Fibroblast of the aortic adventitia (primary cell): ENCODE measurements around the gene COP1. TPM values are rescaled to one million over a fixed set of nuclear protein-coding genes. Genes with fewer than 3 reads are reported as not detected.

ENCODE experiments used
- DNase-seq: peaks from one replicate; pipeline ENCODE4 v3.0.0-alpha.2; 2010; ENCODE audit warnings: low read depth
- H3K4me3 ChIP-seq: 2 replicates; pipeline ENCODE4 v1.5.1; 2011; ENCODE audit warnings: low read depth, mild to moderate bottlenecking, control low read depth, low read length, moderate library complexity
- total RNA-seq: library from RNA; depleted of rRNA; stranded (reverse); fragments of >200 nt; gene quantifications from 2 replicates; pipeline ENCODE4 v1.2.3, GENCODE V29; 2012; ENCODE audit warnings: low replicate concordance
- TF ChIP-seq, protein P1 (sequence below): IDR thresholded peaks from 2 replicates; pipeline ENCODE4 v1.5.1; 2011; ENCODE audit warnings: mild to moderate bottlenecking, low read length, control low read depth, inconsistent platforms; ENCODE audit not compliant: insufficient read depth

COP1 gene
- total RNA-seq, 1 donor = 56.6 TPM

DNA sequence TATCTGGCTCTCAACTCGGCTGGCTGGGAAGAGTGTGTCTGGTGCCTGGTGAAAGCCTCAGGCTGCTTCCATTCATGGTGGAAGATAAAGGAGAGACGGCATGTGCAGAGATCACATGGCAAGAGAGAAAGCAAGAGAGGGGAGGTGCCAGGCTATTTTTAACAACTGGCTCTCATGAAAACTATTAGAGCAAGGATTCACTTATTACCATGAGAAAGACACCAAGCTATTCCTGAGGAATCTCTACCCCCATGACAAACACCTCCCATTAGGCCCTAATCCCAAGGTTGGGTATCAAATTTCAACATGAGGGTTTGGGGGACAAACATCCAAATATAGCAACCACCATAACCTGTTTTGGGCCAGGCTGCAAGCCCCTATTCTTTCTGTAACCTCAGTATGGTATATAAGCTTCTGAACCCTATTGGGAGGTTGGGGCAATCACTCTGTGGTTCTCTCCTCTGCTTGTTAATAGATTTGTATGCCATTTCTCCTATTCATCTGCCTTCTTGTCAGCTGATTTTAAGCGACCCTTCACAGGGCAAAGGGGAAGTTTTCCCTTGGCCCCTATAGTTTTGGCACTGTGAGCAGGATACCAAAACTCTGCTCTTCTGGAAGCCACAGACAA, 284.7 kb downstream of the COP1 start:
- TF ChIP-seq, protein P1, sequence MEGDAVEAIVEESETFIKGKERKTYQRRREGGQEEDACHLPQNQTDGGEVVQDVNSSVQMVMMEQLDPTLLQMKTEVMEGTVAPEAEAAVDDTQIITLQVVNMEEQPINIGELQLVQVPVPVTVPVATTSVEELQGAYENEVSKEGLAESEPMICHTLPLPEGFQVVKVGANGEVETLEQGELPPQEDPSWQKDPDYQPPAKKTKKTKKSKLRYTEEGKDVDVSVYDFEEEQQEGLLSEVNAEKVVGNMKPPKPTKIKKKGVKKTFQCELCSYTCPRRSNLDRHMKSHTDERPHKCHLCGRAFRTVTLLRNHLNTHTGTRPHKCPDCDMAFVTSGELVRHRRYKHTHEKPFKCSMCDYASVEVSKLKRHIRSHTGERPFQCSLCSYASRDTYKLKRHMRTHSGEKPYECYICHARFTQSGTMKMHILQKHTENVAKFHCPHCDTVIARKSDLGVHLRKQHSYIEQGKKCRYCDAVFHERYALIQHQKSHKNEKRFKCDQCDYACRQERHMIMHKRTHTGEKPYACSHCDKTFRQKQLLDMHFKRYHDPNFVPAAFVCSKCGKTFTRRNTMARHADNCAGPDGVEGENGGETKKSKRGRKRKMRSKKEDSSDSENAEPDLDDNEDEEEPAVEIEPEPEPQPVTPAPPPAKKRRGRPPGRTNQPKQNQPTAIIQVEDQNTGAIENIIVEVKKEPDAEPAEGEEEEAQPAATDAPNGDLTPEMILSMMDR = no peak
- no peak for DNase-seq
- no peak overlapping the region for H3K4me3 ChIP-seq

DNA sequence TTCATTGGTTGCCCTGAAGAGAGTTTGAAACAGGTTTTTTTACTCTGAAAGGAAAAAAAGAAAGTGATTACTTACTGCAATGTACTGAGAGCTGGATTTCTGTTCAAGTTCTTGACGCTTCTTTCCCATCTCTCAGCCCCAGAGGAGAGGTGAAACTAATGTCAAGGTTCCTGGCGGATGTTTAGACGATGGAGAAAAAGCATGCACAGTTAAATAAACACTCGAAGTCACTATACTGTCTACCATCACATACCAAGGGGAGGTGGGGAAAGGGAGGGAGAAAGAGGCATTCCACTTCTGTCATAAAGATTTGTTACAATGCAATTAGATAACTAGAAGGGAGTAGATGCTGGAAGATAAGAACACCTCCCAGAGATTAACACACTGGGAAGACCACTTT, 286.7 kb downstream of the COP1 start:
- DNase-seq = no peak
- TF ChIP-seq, protein P1 = no peak
- no peak overlapping the region for H3K4me3 ChIP-seq

DNA sequence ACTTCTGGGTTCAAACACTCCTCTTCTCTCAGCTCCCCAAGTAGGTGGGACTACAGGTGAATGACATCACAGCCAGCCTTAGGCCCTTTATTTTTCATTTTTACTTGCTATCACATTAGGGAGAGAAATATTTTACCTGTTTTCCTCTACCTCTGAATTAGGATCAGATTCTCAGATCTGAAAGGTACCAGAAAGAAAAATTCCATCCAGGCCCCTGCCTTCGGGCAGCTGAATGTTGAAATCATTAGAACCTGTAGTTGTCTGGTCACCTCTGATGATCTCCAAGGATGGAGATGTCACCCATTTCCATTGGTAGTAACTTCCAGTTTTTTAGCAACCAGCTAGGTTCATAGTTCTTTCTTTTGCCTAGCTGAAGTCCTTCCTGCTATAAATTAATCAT, 288.1 kb downstream of the COP1 start:
- TF ChIP-seq, protein P1 = no peak
- H3K4me3 ChIP-seq = no peak overlapping the region

DNA sequence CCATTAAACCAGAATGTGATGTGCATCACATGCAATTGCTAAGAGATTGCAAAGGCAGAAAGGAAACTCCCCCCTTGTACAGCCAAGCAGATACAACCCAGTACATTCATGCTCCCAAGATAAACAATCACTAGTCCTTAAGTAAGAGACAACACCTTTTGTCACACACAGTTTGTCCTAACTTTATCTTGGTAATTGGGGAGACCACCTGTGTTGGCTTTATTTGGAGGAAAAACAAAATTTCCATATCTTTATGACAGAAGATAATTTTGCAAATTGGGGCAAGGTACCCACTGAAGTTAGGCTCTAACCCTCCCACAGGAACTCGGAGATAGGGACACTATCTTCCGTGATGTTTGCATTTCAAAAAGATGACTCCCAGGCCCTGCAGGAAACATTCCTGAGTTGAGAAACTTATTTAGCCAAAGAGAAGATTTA, 288.7 kb downstream of the COP1 start:
- TF ChIP-seq, protein P1 = no peak
- H3K4me3 ChIP-seq = no peak overlapping the region
- DNase-seq = no peak

More for the DNA sequence above, 288.1 kb downstream of the COP1 start:
- no peak for DNase-seq

DNA sequence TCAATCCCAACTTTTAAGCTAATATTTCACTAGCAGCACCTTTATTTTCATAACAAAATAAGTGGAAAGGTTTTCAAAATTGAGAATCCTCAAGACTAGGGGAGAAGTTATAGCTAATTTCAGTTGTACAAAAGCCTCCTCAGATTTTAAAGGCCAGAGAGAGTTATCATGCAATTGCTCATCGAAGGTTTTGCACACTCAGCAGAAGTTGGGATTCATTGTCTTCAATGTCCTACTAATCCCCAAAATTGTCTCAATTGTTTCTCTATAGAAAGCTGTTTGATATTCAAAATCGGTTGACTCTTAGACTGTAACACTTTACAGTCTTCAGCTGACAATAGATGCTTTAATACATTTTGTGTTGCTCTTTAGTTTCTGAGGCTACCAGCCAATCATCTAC, 293.0 kb downstream of the COP1 start:
- no peak overlapping the region for H3K4me3 ChIP-seq
- TF ChIP-seq, protein P1 = no peak
- no peak for DNase-seq

DNA sequence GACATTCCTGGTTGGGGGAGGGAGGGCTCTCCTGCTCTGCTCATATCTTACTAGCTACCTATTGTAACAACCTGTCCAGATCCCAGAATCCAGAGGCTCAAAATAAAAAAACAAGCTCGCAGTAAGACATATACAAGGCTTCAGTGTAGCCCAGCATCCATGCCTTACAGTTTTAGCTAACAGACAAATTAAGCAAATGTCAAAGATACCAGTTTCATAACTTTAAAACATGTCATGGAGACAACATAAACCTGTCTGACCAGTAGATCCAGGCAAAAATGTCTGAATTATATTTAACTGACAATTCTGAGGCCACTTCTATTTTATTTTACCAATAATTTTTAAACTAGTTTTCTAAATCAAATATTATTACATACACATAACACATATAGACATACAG, 295.9 kb downstream of the COP1 start:
- DNase-seq = no peak
- TF ChIP-seq, protein P1 = no peak
- H3K4me3 ChIP-seq = no peak overlapping the region

DNA sequence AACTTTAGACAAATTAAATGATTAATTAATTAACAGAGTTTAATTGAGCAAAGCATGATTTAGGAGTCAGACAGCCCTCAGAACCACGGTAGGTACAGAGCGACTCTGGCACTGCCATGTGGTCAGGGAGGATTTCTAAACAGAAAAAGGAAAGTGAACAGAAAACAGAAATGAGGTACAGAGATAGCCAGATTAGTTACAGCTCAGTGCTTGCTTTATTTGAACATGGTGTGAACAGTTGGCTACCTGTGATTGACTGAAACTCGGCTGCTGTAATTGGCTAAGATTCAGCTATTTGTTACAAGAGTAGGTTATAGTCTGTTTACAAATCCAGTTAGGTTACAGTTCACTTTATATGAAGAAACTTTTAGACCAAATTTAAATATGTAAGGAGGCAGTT, 300.7 kb downstream of the COP1 start:
- no peak for DNase-seq
- no peak overlapping the region for H3K4me3 ChIP-seq
- TF ChIP-seq, protein P1 = no peak
